ENCODE results near the gene NFATC2. TPM values are rescaled to one million over a fixed set of nuclear protein-coding genes. Genes with fewer than 3 reads are reported as not detected.

NFATC2 gene
- total RNA-seq, 4 donors from 2014 or later, result 4.4 to 38.0 (median 13.6) TPM

- no peak for TF ChIP-seq POLR2A (IDR thresholded peaks at IDR 0.05)
- TF ChIP-seq, protein P1, sequence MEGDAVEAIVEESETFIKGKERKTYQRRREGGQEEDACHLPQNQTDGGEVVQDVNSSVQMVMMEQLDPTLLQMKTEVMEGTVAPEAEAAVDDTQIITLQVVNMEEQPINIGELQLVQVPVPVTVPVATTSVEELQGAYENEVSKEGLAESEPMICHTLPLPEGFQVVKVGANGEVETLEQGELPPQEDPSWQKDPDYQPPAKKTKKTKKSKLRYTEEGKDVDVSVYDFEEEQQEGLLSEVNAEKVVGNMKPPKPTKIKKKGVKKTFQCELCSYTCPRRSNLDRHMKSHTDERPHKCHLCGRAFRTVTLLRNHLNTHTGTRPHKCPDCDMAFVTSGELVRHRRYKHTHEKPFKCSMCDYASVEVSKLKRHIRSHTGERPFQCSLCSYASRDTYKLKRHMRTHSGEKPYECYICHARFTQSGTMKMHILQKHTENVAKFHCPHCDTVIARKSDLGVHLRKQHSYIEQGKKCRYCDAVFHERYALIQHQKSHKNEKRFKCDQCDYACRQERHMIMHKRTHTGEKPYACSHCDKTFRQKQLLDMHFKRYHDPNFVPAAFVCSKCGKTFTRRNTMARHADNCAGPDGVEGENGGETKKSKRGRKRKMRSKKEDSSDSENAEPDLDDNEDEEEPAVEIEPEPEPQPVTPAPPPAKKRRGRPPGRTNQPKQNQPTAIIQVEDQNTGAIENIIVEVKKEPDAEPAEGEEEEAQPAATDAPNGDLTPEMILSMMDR (IDR thresholded peaks at IDR 0.05), result no peak
- DNase-seq, result no peak
- no peaks in the 10 kb centered on the region for H3K36me3 ChIP-seq
- no peaks in the 10 kb centered on the region for H3K9me3 ChIP-seq
- no peaks in the 10 kb centered on the region for H3K27me3 ChIP-seq
- no peak overlapping the region for H3K4me3 ChIP-seq
- no peaks in the 10 kb centered on the region for H3K4me1 ChIP-seq
- no peak overlapping the region for H3K27ac ChIP-seq
These were observed 203.7 kb downstream of the NFATC2 start for GRCh38 chr20:51338692-51339440.

GRCh38 chr20:51337126-51337805, 205.3 kb downstream of the NFATC2 start:
- H3K27ac ChIP-seq, result no peak overlapping the region
- no peaks in the 10 kb centered on the region for H3K9me3 ChIP-seq
- H3K4me1 ChIP-seq, result no peaks in the 10 kb centered on the region
- no peaks in the 10 kb centered on the region for H3K27me3 ChIP-seq
- TF ChIP-seq, protein P1 (IDR thresholded peaks at IDR 0.05), result no peak
- TF ChIP-seq POLR2A (IDR thresholded peaks at IDR 0.05), result no peak
- H3K36me3 ChIP-seq, result no peaks in the 10 kb centered on the region
- no peak for DNase-seq
- H3K4me3 ChIP-seq, result no peak overlapping the region

Small RNA genes lying within 50 kb of the gene (small RNA-seq; reads per million reads assigned to genes)
- gene MIR3194, result 0 reads per million in 2 donors

Other genes with a start within 250 kb of the NFATC2 start
- gene ATP9A, start 225.7 kb upstream of the NFATC2 start, total RNA-seq, result 10 to 100 TPM; 27.2 to 73.1 (median 48.7) TPM

All from Peyer's patch (tissue), 4 donors.